Measurements from ENCODE around the gene PTER.

PTER gene

DNA sequence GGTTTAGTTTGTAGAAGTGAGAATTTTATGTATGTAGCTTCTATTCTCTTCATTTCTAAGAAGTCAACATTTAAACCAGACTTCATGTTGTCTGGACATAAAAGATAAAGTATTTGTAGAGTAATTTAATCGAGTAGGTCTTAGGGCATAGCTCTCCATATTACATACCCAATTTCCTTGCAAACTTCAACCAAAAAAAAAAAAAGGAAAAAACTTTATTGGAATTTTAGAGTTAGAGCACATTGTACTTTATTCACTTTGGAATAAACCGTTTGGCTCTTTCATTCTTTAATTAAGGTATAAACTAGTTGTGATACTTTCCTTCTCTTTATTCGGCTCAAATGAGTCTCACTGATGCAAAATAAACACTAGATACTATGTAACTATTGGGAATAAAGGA lies 36.0 kb downstream of the PTER start:
- no peak for DNase-seq

DNA sequence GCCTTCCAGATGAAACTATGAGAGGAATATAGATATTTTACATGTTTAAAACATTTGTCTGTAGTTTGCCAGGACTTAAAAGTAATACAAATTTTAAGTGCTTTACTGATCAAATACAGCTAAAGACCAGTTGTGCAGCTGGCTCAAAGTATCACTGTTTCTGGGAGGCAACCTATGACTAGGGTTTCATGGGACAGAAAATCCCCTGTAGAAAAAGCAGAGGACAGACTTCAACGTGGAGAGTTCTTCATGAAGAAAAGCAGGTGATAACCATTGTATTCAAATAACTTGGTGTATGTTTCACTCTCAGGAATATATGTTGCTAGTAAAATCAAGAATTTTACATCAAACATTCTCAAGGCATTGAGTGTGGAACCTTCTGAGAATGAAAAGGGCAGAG lies 40.9 kb downstream of the PTER start:
- no peak for DNase-seq

DNA sequence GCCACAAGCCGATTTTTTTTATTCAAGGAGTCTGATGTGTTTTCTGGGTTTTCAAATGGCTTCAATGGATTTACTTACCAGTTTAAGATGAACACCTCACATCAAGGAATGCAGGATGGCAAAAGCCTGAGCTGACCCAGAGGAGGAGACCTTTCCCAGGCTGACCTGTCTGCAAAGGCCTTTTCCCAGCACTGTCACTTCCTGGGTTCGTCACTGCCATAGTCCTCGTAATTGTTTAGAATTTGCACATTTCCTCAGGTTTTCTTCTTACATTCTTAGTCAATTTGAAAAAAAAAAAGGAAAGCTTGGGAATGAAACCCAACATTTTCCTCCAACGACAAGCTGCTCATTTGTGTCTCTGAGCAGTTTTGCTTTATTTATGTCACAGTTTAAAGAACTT lies 42.0 kb downstream of the PTER start:
- no peak for DNase-seq

DNA sequence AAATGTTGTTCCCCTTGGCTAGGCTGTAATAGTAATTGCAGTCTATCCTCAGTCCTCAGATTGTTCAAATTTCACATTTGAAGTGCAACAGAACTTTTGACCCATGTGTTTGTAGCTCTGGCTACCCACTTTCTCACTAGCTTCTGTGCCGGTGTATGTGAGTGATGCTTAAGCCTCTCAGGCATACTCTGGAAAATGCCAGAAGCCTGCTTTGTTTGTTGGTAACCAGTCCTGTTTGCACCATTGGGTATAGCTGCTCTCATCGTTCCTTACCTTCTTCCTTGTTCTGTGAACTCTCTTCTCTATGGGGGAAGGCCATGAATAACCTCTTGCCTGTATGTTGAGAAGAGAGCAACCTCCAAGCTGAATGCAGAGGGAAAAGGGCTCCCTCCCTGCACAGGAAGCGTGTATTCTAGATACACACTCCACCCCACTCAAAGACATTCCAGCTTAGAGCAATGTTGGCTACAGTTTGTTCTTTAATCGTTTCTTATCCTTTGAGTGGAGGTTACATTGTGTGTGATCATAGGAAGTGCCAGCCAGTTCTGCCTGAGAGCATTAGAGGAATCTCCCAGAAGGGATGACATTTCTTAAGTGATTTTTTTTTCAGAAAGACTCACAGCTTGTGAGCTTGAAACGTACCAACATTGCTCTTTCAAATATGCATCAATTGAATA lies 44.4 kb downstream of the PTER start:
- no peak for DNase-seq

DNA sequence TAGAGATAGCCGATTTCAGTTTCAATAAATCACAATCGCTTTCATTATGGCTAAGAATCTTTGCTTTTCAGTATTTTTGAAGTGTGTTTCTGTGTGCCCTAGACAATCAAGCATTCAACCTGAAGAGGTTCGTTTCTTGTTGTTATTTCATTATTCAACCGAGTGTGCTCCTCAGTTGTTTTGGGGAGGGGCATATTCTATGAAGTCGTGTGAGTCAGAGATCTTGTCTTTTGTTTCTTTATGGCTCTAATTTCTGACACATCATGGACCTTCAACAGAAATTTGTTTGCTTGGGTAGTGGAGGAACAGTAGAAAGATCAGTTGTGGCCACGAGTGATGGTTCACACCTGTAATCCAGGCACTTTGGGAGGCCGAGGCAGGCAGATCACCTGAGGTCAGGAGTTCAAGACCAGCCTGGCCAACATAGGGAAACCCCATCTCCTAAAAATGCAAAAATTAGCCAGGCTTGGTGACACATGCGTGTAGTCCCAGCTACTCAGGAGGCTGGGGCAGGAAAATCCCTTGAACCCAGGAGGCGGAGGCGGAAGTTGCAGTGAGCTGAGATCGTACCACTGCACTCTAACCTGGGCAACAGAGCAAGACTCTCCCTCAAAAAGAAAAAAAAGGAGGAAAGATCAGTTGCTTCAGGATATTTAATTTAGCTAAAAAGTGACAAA lies 46.6 kb downstream of the PTER start:
- DNase-seq: no peak

DNA sequence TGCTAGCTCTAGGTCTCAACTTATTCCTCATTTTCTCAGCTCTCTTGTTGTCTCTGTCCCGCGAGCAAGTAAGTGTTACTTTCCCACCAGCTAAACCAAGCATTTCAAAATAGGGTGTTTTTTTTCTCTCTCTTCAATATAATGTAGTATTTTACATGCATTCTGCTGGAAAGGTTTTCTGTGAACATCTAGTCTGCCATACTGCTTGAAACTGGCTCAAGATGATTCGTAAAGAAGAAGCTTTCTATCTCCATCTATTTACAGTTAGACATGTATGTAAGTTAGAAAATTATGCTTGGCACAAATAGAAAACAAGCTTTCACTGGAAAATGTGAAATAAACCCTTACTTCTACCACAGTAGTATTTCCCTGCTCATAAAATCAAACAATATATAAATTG lies 53.7 kb downstream of the PTER start:
- no peak for DNase-seq

DNA sequence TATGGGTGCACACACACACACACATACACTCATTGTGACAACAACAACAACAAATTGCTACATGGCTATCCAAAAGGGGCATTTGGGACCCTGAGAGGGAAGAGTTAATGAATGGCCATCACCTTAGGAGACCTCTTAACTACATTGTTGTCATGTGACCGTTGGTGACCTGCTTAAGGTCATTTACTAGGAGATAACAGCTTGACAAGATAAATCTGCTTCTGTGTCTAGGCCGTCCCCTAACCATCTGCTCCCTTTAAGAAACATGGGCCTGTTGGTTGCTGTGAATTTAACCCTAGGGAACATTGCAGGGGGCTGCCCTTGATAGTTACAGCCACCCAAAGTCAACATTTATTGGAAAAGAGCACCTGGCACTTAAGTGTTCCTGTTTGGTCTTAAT lies 55.1 kb downstream of the PTER start:
- DNase-seq: no peak

DNA sequence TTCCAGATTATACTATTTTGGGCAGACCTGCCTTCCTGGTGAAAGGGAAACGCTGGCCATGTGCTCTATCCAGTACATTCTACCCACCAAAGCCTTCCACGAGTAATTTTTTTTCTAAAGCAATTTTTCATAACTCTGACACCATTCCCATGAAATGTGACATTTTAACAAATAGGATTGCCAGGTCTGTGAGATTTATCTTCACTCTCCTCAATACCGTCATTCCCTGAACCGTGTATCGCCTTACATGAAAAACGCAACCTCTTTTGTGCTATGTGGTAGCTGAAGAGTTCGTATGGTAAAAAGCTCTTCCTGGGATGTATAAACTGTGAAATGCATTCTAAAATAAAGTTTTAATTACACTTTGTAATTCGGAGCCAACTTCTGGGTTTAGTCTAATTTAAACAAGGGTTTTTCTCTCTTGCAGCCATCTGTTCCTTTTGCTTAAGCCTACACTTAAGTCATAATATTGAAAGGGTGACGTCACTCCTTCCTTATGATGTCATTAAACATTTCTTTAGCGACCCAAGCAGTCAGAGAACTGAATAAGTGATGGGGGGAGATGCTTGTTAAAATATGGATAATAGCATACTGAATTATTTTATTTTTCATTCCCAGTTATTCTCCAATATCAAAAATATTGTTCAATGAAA lies 57.2 kb downstream of the PTER start:
- no peak for DNase-seq

DNA sequence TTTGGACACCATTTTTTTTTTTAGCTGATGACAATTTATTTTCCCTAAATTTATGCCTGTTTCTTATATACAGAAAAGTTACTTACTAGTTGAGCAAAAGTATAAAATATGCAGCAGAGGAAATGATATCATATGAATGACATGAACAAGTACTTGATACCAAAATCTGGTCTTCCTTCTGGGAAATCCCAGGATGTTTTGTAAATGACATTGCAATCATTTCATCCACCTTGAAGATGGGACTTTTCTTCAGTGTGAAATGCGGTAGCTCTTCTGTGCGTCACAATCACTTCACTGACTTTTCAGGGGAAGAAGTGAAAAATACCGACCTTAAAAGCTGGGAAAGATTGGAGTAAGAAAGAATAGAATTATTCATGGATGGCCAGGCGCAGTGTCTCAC lies 61.1 kb downstream of the PTER start:
- no peak for DNase-seq

DNA sequence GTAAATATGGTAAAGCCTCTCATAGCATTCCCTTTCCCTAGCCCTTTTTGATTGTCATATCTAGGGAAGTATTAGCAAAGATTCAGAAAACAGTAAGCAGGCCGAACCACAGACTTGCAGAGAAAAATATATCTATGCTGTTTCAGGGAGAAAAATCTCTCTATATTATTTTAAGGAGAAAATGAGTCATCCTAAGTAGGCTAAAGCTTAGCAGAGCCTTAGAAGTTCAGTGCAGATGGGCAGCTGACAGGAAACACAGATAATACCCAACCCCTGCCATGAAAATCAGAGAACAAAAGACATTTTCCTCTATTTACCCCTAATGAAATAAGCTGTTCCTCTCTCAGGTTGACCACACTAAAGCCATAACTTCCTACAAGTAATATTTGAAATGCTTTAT lies 68.4 kb downstream of the PTER start:
- DNase-seq: no peak

DNA sequence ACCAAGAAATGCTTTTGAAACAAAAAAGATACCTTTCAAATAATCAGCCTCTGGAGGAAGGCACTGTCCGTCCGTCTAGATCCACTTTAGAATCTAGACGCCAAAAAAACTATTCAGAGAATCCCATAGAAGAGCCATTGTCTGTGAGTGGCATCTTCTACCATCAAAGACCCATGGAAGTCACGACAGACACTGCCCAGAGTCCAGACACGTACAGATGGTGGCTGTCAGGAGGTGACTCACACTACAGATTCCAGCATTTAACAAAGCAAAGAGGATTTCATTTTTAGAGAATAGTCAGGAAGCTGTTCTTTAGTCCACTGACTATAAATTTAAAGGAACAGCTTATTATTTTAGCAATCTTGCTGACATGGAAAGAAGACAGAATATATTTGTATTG lies 73.2 kb downstream of the PTER start:
- no peak for DNase-seq

DNA sequence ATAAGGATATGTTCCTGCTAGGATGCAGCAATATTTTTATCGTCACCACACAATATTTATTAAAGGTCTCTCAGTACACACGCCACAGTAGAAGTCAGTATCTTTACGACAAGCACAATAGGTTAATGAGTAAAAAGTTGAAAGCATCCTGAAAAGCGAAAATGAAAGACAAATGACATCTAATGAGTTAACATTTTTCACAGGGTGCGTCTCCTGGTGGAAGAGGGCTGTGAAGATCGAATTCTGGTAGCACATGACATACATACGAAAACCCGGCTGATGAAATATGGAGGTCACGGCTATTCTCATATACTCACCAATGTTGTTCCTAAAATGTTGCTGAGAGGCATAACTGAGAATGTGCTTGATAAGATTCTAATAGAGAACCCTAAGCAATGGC lies 74.0 kb downstream of the PTER start:
- no peak for DNase-seq

DNA sequence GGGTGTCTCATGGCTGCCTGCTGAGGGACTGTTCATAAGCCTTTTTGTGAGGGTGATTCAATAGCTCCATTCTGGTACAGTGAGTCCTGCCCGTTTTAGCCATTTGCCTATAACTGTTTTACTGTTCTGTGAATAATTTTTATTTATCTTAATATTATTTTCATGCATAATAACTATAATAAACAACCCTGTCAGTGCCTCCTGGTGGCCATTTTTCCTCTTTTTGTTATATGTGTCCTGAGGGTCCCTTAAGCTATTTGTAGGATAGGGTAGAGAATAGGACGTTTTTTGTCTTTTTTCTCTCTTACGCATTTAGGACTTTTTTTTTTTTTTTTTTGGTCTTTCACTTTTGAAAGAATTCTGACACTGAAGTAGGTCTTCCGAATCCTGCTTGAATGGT lies 82.0 kb downstream of the PTER start:
- DNase-seq: no peak

DNA sequence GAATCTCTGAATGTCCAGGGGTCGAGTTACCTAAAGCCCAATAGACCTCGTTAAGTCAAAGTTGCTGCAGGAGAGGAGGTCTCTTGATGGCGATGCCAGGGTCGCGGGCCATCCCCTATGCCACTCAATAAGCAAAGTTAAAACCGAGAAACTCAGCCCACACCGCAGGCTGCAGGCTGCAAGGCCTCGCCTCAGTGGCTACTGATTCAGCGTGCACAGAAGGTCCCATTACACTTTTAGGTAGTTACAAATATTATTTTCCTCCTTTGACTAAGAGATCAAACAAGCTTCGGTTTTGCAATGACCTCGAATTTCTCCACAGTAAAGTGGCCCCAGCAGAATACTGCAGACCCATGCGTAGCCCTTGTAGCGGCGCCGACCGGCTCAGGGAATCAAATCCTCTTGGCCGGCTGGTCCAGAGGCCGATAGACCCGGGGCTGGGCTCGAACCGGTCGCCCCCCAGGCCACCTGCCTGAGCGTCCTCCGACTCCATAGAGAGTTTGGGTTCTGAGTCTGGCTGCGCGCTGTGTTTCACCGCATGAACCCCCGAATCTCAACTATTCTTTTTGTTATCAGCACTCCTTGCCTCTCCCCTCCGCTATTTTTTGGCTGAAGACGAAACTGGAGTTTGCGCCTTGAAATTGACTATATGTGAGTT lies 82.6 kb downstream of the PTER start:
- DNase-seq: no peak

DNA sequence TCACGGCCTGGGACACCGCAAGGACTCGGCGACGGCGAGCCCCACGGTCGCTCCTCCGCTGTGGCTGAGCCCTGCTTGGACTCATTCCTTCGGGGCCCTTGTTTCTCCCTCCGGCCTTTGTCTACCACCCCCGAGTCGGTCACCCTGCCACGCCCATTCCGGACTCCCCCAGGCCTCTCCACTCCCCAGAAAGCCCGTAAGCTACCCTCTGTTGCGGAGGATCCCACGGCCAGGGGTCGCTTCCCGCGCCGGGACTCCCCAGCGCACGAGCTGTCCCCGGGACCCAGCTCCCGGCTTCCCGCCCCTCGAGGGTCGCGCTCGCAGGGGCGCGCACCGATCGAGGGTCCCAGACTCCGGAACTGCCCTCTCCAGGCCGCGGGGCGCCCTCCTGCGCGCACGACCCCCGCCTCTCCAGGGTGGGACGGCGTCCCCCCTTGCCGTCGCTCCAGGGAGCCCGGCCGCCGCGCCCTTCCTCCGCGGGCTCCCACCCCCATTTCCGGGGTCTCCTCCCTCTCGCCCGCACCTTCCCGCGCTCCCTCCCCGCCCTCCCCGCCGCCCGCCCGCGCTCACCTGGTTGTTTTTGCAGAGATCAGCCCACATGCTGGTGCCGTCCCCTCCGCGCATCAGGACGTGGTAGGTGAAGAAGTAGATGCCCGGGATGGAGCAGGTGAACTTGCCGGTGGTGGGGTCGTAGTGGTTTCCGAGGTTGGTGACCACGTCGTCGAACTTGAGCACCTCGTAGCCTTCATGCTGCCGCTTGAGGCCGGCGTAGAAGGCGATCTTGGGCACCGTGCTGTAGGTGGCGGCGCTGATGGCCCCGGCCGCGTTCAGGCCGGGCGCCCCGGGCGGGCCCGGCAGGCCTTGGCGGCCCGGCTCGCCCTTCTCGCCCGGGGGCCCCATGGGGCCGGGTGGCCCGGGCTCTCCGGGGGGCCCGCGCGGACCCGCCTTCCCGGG lies 83.4 kb downstream of the PTER start:
- DNase-seq: no peak

DNA sequence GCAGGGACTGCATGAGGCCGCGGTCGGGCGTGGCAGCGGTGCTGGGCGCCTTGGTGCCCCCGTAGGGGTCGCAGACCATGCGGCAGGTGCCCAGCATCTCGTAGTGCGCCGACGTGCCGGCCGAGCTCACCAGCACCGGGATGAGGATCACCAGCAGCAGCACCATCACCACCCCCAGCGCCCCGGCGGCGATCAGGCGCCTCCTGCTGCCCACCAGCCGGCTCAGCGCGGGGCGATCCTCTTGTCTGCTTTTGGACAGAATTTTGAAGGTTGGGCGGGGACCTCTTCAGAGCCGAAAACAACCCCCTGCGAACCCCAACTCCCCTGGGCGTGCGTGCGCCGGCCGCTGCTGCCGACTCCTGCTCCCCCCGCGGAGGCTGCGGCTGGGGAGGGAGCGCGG lies 84.1 kb downstream of the PTER start:
- DNase-seq: no peak

DNA sequence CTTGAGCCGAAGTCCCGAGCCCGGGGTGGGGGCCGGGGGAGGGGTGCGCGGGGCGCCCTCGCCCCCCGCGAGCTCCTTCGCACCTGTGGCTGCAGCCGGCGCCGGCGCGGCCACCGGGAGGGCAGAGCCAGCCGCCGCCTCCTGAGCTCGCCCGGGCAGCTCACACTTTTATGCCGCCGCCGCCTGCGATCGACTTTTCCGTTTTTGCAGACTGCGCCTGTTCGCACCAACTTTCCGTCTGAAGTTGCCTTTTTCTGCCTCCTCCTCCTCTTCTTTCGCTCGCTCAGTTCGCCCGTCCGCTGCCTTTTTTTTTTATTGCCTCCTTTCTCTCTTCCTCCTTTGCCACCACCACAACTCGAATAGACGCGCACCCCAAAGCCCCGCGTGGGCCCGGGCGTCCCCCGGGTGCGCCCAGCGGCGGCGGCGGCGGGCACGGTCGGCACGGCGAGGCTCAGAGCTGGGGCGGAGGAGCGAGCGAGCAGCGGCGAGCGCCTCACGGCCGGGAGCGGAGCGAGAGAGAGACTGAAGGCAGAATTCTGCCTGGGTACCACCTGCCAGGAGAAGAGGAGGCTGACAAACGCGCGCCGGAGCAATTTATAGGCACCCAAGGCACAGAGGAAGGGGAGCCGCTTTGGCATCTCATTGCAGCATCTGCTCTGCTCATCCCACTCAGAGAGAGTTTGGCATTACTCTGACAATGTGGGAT lies 84.7 kb downstream of the PTER start, which contains the start of gene C1QL3:
TSS of gene C1QL3 (minus strand) at position 569 of the 706 bp plus-strand sequence. CDS start 814 bp downstream, outside the sequence.
- no peak for DNase-seq

DNA sequence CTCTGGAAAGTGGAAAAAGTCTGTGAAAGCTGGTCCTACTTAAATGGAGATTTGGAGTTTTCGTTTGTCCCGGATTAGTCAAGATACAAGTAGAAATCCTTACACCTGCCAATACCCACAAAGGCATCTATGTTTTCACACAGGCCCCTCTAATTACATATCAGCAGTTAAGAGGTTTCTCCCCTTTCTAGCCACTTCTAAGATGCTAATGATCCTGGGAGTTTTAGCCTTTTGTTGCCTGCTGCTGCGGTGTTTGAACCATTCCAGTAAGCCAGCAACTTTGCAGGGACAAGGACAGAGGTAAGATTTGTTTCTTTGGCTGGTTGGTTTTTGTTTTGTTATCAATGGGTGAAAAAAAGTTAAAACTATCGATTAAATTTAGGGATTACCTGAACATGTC lies 90.6 kb downstream of the PTER start:
- no peak for DNase-seq

DNA sequence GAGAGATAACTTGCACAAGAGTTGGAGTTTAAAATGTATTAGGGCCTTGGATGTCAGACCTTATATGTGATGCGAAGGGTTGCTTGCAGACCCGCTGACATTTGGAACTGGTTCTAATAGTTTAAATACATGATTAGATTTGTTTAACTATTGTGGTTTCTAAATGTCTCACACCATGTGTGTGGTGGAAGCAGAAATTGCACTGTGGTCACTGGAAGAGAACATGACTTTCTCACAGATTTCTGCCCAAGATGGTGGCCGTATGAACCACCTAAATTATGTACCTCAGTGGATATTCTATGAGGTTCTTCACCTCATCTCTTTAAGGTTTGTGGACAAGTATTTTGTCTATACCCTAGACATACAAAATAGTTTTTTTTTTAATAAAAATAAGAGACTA lies 93.0 kb downstream of the PTER start:
- DNase-seq: no peak

DNA sequence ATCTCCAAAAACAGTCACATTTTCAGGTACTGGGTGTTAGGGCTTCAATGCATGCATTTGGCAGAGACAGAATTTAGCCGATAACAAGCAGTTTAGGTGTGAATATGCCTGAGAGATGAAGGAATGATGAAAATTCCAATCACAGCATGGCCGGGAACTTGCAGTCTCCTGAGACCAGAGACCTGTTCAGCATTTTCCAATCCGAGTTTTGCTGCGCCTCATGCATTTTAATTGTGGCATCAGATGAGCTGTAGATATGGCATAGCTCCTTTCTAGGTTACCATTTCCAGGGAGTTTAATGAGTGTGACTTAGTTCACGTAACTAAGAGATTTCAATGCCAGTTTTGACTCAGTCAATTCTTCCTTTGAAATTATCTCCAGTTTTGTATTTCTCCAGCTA lies 99.3 kb downstream of the PTER start:
- DNase-seq: no peak

DNA sequence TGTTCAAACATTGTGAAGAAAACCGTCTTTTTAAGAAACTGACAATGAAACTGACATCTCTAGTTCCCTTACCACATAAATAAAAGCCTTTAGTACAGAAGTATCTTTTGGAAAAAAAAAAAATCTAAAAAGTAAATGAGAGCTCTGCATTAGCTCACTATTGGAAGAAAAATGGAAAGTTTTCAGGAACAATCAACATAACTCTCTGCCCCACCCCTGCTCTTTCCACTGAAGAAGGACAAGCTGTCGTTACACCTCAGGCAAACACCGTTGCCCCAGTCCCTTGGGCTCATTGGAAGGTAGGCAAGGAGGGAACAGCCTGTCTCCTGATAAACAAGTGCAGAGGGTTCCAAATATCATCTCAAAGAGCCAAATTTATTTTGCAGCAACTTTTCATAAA lies 107.3 kb downstream of the PTER start:
- DNase-seq: no peak

DNA sequence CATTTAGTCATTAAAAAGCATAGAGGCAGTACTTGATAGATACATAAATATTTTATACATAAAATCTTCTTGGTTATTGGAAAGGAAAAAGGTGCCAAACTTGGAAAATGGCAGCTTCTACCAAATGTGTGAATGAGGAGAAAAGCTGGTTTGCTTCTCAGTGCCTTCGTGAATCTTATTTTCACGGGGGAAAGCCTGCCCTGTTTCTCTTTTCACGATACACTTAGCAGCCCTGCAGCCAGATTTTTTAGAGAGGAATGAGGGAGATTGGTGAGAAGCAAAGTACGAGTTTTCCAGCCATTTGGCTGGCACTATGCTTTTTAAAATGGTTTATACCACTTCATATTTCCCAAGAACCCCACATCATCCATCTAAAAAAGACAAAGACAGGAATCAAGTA lies 107.8 kb downstream of the PTER start:
- no peak for DNase-seq

All from right hindlimb (tissue), 1 donor.